ENCODE measurements around the gene CERCAM.

DNA sequence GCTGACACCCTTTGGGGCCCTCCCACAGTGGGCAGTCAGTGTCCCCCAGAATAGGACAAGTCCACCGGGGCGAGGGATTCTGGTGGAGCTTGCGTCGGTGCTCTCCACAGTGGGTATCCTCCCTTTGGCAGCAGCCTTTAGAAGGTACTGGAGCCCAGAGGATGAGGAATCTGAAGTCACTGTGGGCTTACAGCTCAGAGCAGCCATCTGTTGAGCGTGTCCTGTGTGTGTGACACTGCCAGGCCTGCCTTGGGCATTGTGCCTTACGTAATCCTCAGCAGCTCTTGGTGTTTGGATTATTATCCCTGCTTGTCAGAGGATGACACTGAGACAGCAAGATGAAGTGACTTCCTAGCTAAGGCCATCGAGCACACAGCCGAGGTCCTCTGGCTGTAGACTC is 36.9 kb upstream of the CERCAM start:
- no peak for TF ChIP-seq EZH2 (IDR thresholded peaks at IDR 0.05)
- TF ChIP-seq POLR2AphosphoS5 (IDR thresholded peaks at IDR 0.05; ENCODE audit: borderline replicate concordance, low read depth, low read length), result no peak

Measured in SK-N-MC (cell line).